Epithelial cell of proximal tubule (primary cell): ENCODE data around the gene SPOCK1. TPM values are rescaled to one million over a fixed set of nuclear protein-coding genes. Genes with fewer than 3 reads are reported as not detected.
"Not testable (repeated sequence)": the region's sequence is repeated elsewhere in the genome, so short reads cannot be mapped to it uniquely, and the experiment has no call there.

Experiments
- DNase-seq: peaks from one replicate; pipeline ENCODE4 v3.0.0-alpha.2; 2011; ENCODE audit warnings: low read depth
- H3K4me3 ChIP-seq: 2 replicates; pipeline ENCODE4 v1.5.1; 2011; ENCODE audit warnings: low read depth, mild to moderate bottlenecking, low read length
- total RNA-seq: library from RNA; depleted of rRNA; stranded (reverse); fragments of >200 nt; gene quantifications from 2 replicates; pipeline ENCODE4 v1.2.3, GENCODE V29; 2015
- TF ChIP-seq, protein P1 (sequence below): conservative IDR thresholded peaks from 2 replicates; pipeline ENCODE4 v1.5.1; 2012; ENCODE audit warnings: low read depth, mild to moderate bottlenecking, low read length

Gene SPOCK1
- 6.4 and 31.4 TPM in 2 replicates for total RNA-seq

DNA sequence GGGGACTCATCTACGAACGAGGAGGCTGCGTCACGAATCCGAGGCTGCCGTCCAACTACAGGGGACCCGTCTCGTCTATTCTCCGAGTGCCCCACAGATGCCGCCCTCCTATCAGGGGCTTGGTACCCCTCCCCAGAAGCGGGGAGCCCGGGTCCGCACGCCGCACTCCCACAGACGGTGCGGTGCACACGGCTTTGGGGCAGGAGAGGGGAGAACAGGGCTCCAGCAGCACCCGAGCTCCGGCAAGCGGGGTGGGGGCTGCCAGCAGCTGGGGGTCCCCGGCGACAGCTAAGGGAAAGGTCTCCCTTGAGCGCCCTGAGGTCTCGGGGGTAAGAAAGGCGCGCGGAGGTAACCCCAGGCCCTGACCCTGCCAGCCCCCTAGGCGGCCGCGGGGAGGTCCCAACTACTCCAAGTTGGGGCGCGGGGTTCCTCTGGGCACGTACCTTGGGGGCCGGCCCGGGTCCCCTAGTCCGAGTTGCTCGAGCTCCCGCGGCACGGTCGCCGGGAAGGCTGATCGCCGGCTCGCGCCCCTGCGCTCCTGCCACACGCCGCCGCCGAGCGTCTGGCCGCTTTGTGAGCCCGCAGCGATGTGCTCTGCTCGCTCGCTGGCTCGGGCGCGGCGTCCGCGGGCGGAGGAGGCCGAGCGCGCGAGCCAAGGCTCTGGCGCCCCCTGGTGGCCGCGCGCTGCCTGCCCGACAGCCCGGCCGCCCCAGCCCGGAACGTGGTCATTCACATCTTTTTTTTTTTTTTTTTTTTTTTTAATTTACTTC is at the start of gene SPOCK1:
SPOCK1 (minus strand) TSS at position 591 of the 770 bp plus-strand sequence.
- H3K4me3 ChIP-seq: peak within 1 kb of the TSS; percentile 82
- DNase-seq: no peak
- TF ChIP-seq, protein P1, sequence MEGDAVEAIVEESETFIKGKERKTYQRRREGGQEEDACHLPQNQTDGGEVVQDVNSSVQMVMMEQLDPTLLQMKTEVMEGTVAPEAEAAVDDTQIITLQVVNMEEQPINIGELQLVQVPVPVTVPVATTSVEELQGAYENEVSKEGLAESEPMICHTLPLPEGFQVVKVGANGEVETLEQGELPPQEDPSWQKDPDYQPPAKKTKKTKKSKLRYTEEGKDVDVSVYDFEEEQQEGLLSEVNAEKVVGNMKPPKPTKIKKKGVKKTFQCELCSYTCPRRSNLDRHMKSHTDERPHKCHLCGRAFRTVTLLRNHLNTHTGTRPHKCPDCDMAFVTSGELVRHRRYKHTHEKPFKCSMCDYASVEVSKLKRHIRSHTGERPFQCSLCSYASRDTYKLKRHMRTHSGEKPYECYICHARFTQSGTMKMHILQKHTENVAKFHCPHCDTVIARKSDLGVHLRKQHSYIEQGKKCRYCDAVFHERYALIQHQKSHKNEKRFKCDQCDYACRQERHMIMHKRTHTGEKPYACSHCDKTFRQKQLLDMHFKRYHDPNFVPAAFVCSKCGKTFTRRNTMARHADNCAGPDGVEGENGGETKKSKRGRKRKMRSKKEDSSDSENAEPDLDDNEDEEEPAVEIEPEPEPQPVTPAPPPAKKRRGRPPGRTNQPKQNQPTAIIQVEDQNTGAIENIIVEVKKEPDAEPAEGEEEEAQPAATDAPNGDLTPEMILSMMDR: peak; percentile 46

DNA sequence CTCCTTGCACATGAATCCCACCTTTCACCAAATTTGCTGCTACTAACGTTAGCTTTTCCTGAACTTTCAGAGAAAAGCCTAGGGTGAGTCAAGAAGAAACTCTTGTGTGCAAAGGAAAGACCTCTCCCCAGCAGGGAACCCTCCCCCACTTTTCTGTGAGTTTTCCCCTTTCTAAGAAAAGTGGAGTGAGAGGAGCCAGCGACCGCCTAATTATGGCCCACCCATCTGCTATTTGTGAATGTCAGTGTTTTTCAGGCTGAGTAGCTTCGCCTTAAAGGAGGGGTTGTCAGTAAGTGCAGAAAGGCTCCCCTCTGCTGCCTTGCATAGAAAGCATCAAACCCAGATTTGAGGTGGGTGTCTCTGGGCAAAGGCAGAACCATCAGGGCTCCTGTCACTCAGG is 46.8 kb upstream of the SPOCK1 start:
- TF ChIP-seq, protein P1: no peak
- H3K4me3 ChIP-seq: no peak overlapping the region
- DNase-seq: no peak

DNA sequence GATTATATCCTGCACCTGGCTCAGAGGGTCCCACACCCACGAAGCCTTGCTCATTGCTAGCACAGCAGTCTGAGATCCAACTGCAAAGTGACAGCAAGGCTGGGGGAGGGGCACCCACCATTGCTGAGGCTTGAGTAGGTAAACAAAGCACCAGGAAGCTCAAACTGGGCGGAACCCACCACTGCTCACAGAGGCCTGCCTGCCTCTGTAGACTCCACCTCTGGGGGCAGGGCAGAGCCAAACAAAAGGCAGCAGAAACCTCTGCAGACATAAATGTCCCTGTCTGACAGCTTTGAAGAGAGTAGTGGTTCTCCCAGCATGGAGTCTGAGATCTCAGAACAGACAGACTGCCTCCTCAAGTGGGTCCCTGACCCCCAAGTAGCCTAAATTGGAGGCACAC is 36.3 kb upstream of the SPOCK1 start:
- DNase-seq, H3K4me3 ChIP-seq: not testable (repeated sequence)

DNA sequence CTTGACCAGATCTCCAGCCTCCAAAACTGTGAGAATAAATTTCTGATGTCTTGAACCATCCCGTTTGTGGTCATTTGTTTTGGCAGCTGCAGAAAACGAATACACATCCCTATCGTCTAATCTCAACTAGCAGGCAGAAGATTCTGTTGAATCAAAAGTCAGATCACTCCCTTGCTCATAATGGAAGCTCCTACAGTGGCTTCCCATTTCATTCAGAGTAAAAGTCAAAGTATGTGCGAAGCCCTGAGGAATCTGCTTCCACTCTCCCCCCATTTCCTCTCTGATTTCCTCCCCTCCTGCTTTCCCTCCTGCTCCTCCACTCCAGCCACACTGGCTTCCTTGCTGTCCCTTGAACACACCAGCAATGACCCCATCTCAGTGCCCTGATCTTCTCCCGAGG is 34.8 kb upstream of the SPOCK1 start:
- TF ChIP-seq, protein P1: no peak
- H3K4me3 ChIP-seq: no peak overlapping the region
- no peak for DNase-seq

DNA sequence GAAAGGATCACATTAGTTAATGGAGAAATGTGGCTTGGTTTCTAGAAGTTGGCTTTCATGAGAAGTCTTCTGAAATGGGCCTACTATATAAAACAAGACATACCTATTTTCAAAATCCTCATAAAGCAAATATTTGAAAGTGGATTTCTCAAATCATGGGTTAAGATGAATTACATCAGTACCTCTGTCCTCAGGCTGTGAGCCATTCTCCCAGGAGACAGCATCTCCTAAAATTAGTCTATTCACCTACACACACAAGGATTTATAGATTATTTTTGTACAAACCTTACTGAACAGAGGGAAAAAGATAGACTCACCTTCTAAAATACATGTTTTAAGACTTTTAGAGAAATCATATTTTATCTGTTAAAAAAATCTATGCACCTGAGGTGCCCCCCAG is 32.1 kb upstream of the SPOCK1 start:
- no peak for DNase-seq
- TF ChIP-seq, protein P1: no peak
- H3K4me3 ChIP-seq: no peak overlapping the region

DNA sequence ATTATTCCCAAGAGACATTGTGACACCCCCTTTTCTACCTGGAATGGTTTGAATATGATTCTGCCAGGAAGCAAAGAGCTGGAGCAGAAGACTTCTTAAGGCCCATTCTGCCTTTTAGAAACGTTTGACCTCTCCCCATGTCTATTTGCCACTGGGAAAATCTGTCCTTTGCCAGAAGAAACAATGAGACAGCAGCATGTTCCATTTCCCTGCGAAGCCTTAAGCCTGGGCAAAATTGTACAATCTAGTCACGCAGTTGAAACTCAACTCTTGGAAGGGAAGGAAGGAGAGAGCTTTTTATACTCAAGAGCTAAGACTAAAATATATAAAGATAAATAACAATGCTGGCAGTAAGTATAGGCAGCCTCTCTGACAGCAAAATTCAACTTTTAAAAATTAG is 22.1 kb upstream of the SPOCK1 start:
- H3K4me3 ChIP-seq: no peak overlapping the region
- DNase-seq: no peak
- TF ChIP-seq, protein P1: no peak

DNA sequence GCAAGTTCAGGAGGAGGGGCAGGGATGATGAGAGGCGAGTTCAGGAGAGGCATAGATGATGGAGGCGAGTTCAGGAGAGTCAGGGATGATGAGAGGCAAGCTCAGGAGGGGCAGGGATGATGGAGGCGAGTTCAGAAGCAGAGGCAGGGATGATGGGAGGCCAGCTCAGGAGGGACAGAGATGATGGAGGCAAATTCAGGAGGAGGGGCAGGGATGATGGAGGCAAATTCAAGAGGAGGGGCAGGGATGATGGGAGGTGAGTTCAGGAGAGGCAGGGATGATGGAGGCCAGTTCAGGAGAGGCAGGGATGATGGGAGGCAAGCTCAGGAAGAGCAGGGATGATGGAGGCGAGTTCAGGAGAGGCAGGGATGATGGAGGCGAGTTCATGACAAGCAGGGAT is 17.8 kb upstream of the SPOCK1 start:
- DNase-seq: no peak
- no peak overlapping the region for H3K4me3 ChIP-seq
- TF ChIP-seq, protein P1: no peak
